Activated CD4-positive, alpha-beta T cell treated with anti-CD3 and anti-CD28 coated beads for 1 hour (primary cell): ENCODE results near the gene KAZN.

Experiments used
- DNase-seq: peaks from one replicate; pipeline ENCODE4 v3.0.0-alpha.2; 2020

Gene KAZN

DNA sequence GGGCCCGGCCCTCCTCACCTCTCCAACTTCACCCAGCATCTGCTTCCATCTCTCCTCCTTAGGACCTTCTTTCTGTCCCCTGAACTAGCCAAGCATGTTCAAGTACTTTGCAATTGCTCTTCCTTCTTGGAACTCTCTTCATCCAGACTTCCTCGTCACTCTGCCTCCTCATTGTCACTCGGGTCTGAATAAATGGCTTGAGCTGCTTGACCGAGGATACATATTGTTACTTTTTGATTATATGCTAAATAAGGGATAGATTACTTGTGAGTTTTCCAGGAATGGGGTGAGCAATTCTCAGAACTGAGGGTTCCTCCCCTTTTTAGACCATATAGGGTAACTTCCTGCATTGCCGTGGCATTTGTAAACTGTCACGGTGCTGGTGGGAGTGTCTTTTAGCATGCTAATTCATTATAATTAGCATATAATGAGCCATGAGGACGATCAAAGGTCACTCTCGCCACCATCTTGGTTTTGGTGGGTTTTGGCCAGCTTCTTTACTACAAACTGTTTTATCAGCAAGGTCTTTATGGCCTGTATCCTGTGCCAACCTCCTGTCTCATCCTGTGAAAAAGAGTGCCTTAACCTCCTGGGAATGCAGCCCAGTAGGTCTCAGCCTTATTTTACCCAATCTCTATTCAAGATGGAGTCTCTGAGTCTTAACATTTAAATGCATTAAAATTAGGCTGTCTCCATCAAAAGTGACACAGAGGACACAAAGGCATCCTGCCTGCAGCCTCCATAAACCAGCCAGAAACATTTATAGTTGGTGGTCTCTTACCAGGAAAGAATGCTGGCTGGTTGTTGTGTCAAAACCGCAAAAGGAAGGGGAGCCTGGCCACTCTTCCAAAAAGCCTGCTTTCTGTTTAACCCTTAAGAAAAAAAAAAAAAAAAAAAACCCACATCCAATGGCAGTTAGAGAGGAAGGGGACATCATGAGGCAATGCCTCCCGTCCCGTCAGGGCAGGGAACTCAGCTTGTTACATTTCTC lies 179.3 kb downstream of the KAZN start:
- DNase-seq = no peak

DNA sequence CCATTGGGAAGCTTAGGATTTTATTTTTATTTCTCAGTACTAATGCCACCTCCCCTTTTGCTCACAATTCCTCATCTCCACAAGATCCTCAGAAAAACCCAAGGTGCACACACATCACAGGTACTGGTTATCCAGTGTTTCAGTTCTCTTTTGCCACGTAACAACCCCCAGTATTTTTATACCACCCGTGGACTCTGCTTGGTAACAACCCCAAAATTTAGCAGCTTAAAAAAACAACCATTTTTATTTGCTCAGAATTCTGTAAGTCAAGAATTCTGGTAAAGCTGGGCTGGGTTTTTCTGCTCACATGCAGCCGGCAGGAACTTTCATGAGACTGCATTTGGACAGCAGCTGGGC lies 180.0 kb downstream of the KAZN start:
- no peak for DNase-seq

DNA sequence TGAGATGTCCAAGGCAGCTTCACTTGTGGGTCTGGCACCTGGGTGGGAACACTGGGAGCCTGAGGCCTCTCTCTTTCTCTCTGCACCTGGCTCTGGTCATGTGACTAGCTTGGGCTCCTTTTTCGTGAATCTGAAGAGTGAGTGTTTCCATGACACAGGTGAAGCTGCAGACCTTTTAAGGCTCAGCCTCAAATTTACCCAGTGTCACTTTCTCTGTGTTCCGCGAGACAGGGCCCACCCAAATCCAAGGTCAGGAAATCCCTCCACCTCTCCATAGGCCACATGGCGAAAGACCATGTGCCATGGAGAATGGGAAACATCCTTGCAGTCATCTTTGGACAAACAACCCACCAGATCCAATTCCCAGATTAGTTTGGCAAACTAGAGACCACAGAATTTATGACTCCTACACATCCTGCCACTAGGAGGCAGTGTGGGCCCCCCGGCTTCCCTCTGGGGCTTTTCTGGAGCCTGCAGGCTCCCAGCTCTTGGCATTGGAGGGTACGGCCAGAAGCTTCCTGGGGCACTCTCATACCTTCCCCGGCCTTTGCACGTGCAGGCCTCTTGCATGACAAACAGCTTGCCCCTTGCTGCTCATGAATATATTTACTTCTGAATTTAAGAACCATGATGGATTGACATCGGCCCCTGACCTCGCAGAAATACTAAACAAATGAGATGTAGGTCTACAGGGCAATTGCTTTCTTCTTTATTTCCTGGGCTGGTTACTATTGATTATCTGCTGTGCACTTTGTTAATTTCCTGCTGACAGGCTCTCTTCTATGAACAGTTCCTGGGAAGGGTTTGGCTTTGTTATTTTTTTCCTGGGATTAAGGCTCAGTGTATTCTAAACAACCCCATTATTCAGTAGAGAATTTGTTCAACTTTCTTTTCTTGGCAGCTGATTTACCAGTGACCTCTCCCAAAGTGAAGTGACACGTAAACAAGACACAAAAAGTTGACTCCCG lies 180.7 kb downstream of the KAZN start:
- DNase-seq = no peak

DNA sequence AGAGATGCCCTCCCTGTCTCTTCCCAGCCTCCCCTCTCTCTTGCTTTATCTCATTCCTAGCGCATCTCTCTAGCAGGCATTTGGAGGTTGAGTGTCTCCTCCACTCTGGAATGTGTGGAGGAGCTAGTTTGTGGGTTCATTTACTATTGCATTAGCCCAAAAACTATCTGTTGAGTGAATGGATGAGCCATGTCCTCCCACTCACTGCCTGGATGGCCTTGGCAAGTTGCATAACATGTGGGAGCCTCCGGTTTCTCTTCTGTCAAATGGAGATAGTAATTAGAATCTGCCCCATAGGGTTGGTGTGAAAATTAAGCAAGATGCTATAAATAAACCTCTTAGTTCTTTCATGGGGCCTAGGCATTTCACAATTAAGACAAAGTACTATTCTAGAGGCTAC lies 181.8 kb downstream of the KAZN start:
- DNase-seq = no peak

DNA sequence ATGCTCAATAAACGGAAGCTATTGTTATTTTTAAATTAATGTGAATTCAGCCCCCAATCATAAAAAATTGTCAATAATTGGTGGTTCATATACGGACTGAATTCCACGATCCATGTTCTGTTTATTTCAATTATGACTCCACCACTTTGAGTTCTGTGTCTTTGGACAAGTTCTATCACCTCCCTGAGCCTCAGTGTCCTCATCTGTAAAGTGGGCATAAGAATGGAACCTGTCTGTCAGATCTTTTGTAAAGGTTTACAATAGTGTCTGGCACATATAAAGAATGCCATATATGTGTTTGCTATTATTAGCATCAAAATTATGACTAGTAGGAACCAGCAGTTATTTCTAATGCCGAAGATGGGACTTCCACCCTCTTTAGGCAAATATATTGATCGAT lies 183.3 kb downstream of the KAZN start:
- DNase-seq = no peak

DNA sequence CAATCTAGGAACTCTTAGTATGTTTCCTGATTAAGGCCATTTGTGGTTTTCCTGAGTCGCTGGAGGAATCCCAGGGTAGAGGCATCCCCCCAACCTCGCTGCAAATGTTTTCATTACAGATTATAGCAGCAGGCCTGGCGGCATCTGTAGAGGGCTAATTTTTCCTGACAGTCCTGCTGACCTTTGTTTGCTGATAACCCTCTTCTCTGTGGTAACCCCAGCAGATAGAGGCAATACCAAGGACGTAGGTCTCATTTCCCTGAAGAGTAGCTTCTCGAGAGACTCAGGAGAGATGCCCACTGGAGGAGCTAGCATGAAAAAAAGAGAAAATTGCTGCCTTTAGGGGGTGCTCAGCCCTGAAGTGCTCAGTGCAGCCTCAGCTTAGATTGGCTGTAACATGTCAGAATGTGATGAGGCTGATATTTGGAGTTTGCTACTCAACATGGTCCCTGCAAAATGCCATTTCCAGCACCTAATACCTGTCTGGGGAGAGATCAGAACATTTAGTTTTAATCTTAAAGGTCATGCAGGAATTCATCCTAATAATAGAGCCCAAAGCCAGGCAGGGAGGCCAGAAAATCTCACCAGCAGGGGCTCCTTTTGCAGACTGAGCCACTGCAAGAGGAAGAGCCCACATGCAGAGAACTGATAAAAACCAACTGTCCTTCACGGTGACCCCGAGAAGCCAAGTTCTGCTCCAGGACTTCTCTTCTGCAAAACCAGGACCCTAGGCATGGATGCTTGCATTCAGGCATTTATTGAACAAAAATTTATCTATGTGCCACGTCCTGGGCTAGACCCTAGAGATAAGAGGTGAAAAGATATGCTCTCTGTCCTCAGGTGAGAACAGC lies 184.5 kb downstream of the KAZN start:
- no peak for DNase-seq

DNA sequence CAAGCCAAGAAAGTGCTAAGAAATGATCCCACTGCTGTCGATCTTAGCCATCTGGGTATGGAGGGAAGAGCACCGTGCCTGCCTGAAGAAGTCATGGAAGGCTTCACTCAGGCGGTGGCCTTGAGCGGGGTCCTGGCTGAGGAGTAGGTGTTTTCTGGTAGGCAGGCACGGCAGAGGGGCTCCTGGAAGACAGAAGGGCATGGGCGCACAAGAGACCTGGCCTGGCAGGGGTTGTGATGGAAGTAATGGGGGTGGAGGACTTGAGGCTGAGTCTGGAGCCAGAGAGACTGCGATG lies 185.1 kb downstream of the KAZN start:
- no peak for DNase-seq

DNA sequence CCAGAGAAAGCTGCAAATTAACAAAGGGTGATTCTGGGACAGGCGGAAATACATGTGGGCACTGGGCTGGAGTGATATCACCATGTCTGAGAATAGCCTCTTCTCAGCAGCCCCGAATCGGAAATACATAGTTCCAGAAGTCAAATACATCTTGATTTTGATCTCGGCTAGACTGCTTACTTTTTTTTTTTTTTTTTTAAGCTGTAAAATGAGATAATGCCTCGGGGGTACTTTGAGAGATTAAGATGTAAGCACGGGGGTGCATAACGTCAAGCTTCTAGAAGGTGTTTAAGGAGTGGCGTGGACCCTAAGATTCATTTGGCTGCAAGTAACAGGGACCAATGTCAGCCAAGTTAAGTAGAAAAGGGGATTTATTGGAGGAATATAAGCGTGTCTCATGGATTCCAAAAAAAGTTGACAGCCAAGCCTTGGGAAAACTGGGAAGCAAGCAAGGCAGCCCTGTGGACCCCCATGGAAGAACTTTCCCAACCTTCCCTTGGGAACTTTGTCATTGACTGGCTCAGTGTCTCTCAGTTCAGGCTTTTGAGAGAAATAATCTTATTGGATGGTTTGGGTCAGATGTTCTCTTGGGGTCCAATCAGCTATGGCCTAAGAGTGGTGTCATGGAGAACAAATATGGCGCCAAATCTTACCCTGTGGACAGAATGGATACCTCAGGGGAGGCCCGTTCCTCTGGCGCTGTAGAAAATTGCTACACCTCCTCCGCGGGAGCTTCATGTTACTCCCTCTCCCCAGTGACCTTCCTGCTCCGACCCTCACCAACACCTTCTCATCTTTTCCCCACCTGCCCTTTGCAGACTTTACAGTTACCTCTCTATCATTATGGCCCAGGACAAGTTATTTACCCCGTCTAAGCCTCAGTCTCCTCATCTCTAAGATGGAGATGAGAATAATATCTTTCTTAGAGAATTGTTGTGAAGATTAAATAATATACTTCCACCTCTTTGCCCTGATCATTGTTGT lies 186.6 kb downstream of the KAZN start:
- no peak for DNase-seq

DNA sequence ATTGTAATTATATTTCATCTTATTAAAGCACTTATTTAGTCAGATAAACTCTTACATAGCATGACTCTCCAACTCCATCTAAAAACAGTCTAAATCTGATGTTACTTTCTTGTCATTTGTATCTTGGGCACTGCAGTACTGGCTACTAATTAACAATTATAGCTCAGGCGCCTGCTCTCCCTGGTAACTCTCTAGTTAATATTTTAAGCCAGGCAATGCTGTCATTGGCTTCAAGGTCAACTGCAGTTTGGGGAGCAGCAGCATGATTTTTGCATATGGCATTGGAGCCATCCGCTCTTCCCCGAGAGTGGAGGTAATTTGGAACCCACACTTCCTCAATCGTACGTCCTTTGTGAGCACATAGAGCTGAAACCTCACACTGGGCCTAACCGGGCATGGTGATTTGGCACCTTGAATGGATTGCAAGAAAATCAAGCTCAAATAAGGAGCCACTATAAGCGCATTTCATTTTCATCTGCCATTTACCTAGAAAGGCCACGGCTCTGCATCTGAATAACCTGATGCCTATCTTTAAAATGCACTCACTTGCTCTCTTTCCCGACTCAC lies 187.7 kb downstream of the KAZN start:
- no peak for DNase-seq

DNA sequence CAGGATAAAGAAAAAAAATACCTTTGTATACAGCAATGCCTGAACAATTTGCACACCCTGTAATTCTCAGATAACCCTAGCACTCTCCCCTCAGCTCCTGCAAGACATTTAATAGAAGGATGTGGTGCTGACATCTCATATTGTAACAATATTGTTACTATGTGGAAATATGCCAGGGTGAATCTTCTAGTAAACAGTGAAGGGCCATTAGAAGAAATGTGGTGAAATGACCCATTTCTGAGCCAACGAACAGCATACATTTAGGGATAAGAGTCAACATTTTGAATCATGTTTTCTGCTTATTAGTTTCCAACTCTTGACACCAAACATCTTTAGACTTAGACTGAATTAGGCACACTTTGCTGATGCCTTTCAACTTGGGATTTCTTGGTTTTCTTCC lies 188.2 kb downstream of the KAZN start:
- no peak for DNase-seq

DNA sequence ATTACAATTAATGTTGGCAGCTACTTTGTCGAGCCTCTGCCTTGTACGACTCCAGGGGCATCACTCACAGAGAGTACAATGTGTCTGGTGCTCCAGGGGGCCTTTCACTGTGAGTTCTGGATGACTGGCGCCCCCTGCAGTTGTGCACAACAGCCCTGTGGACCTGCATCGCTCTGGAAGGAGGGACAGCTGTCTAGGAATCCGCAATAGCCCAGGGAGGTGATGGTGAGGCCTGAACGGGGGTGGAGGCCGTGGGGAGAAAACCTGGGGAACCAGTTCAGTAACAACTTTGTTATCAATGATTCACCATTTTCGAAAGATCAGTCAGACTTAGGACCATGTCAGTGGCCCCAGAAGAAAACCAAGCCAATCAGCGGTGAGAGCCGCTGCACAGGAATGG lies 189.1 kb downstream of the KAZN start:
- DNase-seq = no peak

DNA sequence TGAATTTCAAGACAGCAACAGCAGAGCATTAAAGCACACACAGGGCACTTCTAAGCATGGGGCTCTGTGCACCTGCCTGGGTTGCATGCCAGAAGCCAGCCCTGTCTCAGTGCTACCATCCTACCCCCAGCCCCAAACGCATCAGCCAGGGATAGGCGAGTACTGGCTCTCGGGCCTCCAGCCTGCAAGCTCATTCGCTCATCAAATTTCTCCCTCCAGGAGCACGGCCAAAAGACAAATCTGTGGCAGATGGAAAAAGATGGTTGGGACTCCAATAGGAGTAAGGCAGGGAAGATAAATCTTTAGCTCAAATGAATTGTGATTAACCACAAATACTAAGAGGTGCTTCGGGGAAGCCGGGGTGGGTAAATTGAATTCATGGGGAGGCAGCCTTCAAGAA lies 189.6 kb downstream of the KAZN start:
- DNase-seq = no peak

DNA sequence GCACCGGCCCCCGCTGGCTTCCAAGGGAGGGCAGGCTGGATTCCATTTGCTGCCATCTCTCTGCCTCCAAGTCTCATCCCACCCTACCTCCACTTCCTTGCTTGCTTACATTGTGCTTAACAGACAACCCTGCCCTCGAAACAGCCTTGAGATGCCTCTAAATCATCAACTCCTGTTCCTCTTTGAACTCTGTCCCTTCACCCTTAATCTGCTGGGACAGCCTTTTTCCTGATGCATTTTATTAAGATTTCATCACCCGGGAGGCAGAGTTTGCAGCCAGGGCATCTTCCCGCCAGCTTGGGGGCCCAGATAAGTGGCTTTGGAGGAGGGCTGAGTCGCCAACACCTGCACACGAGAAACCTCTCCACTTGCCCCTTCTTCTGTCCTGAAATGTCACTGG lies 192.5 kb downstream of the KAZN start:
- no peak for DNase-seq

DNA sequence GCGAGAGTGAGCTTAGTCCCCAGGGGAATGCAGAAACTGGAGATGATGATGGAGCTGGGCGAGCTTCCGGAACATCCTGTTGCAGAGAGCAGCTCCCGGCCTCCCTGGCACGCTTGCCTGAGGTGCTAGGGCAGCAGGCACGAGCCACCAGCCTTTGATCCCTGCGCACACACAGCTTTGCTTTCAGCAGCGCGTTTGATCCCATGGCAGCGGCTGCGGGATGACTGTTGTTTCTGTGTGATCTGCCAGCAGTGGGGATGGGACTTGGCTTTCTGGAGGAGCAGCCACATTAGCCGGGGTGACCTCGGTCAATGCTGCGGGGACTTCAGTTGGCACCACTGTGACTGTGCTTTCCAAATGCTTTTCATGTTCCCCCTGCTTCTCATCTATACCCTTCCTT lies 193.2 kb downstream of the KAZN start:
- DNase-seq = no peak

DNA sequence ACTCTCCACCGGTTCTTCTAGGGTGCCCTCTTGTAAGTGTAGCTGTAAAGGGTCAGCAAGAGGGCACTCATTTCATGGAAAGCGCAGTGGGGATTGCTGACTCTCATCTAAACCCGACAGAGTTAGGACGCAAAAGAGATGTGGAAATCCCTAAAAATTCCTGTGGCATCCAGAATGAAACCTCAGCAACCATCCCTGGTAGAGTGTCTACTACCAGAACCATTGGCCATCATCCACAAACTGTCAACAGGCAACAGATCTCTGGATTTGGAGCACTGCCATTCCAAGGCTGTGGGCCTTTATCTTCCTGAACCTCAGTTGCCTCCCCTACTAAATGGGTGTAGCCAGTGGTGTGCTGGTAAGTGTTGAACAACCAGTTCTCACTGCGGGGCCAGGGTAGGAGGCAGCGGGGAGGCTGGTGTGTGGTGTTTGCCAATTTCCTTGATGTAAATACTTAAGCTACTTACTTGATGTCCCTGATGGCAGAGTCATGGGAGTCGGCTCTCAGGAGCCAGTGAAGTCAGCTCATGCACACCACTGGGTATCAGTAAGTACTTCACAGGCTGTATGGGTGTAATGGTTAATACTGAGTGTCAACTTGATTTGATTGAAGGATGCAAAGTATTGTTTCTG lies 195.8 kb downstream of the KAZN start:
- no peak for DNase-seq

DNA sequence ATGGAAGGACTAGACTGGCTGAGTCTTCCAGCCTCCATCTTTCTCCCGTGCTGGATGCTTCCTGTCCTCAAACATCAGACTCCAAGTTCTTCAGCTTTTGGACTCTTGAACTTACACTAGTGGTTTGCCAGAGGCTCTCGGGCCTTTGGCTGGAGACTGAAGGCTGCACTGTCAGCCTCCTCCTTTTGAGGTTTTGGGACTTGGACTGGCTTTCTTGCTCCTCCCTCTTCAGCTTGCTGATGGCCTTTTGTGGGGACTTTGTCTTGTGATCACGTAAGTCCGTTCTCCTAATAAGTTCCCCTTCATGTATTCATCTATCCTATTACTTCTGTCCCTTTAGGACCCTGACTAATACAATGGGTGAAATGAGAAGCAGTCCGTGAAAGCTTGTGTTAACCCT lies 196.4 kb downstream of the KAZN start:
- DNase-seq = no peak

DNA sequence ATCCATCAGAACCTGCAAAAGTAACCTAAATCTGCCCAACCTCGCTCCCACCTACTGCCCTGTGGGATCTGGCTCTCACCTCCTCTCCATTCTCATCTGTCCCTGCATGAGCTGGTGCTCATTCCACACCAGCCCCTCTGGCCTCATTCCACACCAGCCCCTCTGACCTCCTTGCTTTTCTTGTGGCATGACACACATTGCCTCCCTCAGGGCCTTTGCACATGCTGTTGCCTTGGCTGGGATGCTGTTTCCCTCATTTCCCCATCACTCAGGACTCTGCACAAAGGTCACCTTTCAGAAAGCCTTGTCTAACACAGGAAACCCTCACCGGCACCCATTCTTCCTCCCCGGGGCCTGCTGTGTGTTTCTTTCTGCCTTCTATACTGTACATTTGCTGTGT lies 197.1 kb downstream of the KAZN start:
- DNase-seq = no peak

DNA sequence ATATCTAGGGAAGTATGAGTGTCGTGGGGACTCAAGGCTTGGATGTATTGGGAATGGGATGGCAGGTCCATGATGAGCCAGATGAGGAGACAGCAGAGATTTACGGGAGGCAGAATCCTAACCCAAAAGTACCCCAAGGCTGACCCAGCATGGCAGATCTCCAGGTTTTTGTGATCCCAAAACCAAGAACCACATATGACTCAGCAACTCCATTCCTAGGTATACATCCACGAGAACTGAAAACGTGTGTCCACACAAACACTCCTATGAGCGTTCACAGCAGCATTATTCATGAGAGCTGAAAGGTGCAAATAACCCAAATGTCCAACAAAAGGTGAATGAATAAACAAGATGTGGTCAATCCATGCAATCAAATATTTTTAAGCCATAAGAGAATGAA lies 201.5 kb downstream of the KAZN start:
- no peak for DNase-seq

DNA sequence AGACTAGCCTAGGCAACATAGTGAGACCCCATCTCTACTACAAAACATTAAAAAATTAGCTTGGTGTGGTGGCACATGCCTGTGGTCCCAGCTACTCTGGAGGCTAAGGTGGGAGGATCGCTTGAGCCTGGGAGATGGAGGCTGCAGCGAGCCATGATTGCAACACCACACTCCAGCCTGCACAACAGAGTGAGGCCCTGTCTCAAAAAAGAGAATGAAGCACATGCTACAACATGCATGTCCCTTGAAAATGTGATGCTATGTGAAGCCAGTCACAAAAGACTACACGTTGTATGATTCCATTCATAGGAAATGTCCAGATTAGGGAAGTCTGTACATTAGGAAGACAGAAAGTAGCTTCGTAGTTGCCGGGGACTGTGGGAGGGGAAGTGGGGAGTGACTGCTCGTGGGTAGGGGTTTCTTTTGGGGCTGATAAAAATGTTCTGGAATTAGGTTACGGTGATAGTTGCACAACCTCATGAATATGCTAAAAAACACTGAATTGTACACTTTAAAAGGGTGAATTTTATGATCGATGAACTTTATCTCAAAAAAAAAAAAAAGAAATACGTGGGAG lies 202.1 kb downstream of the KAZN start:
- no peak for DNase-seq

DNA sequence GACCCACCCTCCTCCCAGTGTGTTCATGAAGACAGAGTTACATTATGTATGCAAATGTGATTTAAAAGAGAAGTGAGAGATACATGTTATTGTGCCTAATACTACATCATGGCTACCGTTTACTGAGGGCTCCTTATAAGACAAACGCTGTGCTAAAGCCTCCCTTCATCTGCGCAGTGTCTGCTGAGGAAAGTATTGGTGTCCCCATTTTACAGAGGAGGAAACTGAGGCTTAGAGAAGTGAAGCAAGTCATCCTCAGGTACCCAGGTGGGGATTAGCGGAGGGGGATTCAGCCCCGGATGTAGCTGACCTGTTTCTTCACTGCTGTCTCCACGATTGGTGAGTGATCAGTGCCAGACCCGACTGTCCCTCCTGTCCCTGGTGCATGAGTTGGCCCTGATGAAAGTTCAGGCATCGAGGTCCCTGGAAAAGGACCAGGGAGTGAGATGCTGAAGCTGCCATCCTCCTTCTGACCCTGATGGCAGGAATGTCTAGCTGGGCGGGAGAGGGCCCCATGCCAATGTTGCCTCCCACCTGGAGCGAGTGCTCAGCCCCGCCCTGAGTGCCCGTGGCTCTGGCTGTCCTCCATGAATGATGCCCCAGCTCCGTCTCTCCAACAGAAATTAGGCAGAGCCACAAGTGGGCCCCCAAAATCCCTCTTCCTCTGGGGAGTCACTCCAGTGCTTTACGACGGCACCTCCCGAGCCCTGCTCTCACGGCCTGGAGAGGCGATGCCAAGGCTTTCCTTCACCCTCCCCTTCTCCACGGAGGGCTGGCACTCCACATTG lies 204.7 kb downstream of the KAZN start:
- no peak for DNase-seq
